GM18502 (cell line): ENCODE data around the gene TRIM3.
A peak's percentile ranks its signal among the peaks of the same experiment; 100 is the strongest.

Experiments used
- ATAC-seq: cut with Tn5 transposase; IDR thresholded peaks from one replicate; pipeline ENCODE4 v1.9.1; 2021; ENCODE audit warnings: mild to moderate bottlenecking; ENCODE audit not compliant: unreplicated experiment, poor library complexity

TRIM3 gene

GRCh38 chr11:6442441-6442840, 31.3 kb downstream of the TRIM3 start:
- no peak for ATAC-seq

- no peak for ATAC-seq
These were observed 32.8 kb downstream of the TRIM3 start, which contains the start of gene HPX for GRCh38 chr11:6440906-6441358. Gene HPX, minus strand, starts transcription at chr11:6440987. Its CDS starts 24 bp downstream, at chr11:6440963.

DNA sequence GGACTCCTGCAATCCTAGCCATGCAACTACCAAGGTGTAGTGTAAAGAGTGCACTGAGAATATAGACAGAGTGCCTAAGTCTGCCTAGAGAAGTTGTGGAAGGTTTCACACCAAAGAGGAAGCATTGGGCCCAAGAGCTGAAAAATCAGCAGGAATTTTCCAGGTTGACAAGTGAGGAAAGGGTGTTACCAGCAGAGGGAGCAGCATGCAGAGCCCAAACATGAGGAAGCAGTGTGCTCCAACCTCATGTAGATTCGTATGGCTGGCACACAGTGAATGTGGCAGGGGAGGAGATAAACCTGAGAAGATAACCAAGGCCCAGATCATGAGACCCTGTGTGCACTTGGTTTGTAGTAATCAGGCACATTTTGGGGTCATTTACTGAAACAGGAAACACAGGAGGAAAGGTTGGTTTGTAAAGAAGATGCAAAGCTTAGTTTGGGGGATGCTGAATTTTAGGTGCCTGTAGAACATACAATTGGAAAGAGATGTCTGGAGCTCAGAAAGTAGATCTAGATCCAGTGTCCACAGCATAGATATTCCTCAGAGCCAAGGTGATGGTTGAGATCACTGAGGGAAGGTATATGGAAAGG, 34.7 kb downstream of the TRIM3 start:
- no peak for ATAC-seq

DNA sequence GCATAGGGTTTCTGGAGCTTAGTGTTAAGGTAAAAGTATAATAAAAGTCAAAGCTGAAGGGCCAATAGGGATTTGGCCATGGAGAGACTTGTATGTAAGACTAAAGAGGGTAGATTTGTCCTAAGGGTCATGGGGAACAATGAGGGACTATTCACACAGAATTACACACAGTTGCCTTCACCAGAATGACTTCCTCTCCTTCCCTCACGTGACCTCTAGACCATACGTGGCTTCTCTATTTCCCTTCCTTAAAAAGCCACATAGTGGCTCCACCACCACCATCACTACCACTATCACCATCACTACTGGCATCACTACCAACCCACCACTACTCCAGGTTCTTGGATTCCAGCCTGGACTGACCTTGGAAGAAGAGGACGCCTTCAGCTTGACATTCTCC, 35.7 kb downstream of the TRIM3 start:
- no peak for ATAC-seq

DNA sequence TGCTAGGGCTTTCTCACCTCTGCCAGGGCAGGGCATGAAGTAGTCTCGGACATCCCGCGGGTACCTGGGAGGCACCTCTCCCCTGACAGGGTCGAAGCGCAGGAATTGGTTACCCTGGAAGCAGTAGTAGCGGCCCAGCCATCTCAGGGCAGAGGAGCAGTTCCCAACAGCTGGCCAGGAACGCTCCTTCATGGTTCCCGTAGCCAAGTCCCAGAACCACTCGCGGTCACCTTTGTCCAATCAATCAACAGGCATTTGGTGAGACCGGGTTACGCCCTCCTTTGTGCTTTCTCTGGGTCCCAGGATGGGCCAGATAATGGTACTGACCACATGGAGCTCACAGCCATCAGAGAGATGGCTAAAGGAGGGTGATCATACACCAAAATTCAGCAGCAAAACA, 36.3 kb downstream of the TRIM3 start:
- ATAC-seq: no peak

GRCh38 chr11:6433998-6434660, 39.6 kb downstream of the TRIM3 start:
- ATAC-seq: peak; percentile 53

GRCh38 chr11:6431861-6432260, 41.9 kb downstream of the TRIM3 start:
- no peak for ATAC-seq

GRCh38 chr11:6427516-6427915, 46.2 kb downstream of the TRIM3 start:
- no peak for ATAC-seq

- no peak for ATAC-seq
These were observed 53.1 kb downstream of the TRIM3 start for GRCh38 chr11:6420677-6421076.

GRCh38 chr11:6419009-6419631, 54.6 kb downstream of the TRIM3 start, which contains the start of gene APBB1:
Gene APBB1, minus strand, starts transcription at chr11:6419094. Its CDS starts 7,747 bp downstream, at chr11:6411347.
- ATAC-seq: peak; percentile 67

- no peak for ATAC-seq
These were observed 55.2 kb downstream of the TRIM3 start for GRCh38 chr11:6418557-6419008.

GRCh38 chr11:6417907-6418556, 55.7 kb downstream of the TRIM3 start:
- ATAC-seq: no peak

DNA sequence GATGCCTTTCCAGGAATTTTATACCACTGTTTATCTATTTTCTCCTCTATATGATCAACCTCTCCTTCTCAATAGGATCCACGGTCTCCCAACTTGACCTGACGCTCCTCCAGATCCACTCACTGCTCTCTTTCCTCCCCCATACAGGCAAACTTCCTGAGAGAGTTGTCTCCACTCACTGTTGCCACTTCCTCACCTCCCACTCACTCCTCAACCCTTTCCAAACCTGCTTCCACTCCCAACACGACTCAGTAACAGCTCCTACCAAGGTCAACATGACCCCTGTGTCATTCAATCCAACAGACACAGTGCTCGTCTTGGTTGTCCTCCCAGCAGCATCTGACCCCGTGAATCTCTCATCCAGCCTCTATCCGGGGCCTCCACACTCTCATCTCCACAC, 57.9 kb downstream of the TRIM3 start:
- no peak for ATAC-seq

DNA sequence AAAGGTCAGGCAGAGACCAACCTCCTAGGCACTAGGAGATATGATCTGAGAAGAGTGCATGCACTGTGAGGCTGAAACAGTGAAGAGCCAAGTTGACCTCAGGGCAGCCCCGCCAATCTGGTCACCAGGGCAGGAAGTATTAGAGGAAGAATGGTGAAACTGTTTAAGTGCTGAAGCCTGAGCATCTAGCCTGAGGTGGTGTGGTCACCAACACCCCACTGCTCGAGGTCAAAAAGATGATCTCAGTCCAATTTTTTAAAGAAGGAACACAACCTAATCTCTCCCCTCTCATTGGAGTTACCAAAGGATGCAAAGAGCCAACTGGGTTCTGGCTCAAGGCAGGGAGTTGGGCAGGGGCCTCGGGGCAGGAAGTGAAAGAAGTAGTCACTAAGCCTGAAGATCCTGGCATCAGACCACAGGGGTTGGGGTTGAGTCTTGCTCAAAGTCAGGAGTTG, 58.8 kb downstream of the TRIM3 start:
- no peak for ATAC-seq

DNA sequence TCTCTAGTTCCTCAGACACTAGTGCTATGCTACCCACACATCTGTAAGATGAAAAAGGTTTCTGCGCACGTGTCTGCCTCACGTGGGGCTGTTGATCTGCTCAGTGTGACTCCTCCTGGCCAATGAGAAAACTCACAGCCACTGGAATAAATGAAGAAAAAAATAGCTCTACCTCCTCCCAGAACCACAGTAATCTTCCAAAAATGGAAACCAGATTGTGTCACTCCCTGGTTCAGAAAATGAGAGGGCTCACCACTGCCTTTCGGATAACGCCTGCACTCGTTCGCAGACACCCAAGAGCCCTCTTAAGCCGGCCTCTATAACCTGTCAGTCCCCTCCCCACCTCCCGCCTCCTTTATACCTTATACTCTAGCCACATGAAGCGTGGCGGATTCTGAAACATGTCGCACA, 59.9 kb downstream of the TRIM3 start:
- ATAC-seq: no peak

DNA sequence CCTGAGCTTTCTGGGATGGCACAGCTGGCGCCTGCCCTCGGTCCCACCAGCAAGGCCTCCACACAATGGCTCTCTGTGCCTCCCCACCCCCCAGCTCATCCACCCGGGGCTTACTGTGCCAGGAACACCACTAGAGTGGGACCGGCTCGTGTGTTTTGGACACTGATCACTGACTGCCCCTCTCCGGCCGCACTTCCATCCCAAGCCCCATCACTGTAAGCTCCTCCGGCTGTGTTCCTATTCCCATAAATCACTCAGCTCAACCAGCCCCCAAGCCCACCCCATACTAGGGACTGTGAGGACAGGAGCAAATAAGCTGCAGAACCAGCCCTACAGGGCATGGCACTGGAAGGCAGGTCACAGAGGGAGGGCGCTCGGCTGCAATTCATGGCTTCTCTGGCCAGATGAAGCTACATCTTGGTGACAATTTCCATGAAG, 62.1 kb downstream of the TRIM3 start:
- ATAC-seq: no peak

DNA sequence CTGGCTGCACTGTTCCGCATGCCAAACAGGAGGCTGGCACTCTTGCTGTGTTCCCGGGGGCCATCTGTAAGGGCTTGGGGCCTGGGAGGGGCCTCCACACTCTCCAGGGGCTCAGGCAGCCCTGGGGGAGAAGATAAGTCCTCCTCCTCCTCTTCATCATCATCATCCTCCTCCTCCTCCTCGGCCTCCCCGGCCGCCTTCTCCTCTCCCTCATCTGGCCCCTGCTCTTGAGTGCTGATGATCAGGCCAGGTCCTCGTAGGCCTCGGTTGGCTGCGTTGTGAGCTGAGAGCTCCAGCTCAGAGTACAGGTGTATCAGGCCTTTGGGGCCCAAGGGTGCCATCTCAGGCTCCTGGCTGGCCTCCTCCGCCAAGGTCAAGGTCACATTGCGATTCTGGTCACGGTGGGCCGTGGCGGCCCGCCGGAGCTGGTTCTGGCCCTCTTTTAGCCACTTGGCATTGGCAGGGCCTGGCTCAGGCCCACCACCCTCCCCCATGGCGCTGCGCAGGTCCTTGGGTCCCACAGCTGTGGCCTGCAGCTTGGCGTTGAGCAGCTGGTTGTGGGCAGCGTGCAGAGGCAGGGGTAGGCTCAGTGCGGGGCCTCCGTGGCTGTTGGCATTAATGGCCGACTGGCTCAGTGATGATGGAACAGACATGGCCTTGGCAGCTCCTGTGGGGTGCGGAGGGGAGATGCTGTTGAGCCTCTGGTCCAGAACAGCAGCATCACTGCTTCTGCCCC, 62.9 kb downstream of the TRIM3 start:
- no peak for ATAC-seq

GRCh38 chr11:6406370-6406769, 67.4 kb downstream of the TRIM3 start:
- ATAC-seq: no peak

DNA sequence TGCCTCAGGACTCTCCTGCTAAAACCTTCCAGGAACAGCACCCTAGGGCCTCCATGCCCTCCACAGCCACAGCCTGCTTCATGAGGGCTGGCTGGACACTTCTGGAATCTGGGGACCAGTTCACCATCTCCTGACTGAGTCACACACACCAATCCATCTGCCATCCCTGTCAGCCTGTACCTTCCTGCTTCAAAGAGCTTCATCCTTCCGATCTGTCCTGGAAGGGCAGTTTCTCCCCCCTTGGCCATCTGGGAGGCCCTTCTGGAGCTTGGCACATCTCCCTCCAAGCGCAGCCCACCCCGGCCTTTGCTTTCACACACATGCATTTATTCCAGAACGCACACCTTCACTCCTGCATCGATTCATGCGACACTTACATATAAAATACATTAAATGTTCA, 67.9 kb downstream of the TRIM3 start:
- ATAC-seq: no peak

DNA sequence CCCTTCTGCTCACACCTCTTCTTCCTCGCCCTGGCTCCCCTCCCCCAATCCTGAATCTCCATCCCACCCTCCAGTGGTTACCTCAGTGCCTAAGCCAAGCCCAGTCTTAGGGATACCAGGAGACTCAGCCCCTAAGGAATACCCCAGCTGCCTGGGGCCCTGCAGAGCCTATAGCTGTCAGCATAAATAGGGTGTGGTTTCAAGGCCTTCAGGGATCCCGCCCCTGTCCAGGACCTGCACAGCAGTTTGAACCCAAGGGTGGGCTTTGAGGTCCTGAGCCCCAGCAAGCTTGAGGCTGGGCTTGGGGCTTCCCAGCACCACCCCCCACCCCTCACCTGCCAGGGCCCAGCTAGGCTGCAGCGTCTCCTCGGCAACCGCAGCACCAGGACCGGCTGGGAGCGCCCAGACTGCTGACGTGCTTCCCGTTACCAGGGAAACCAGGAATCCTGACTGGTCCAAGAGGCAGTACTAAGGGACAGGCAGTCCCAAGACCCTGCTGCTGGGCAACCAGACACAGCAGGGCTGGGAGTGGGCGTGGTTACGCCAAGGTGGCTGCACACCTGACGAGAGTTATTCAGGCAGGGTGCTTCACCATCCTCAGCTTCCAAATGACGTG, 68.6 kb downstream of the TRIM3 start:
- ATAC-seq: no peak
